BJ (cell line): ENCODE data around the gene ACAP2. TPM values are rescaled to one million over a fixed set of nuclear protein-coding genes. Genes with fewer than 3 reads are reported as not detected.
"Not testable (repeated sequence)": the region's sequence is repeated elsewhere in the genome, so short reads cannot be mapped to it uniquely, and the experiment has no call there.

Experiments
- CTCF ChIA-PET: fragments of 350-600 bp; formaldehyde crosslinking; extraction: SDS; loops from one replicate; lab custom pipeline; 2021; ENCODE audit warnings: antibody characterized with exemption, inconsistent platforms; lab: Yijun Ruan, JAX
- POLR2A ChIA-PET: fragments of 300-600 bp; sonication (Branson Sonifier 250); formaldehyde crosslinking; extraction: SDS; loops from one replicate; lab custom pipeline; 2021; ENCODE audit warnings: antibody characterized with exemption; lab: Charles Lee
- DNase-seq: peaks from one replicate; pipeline ENCODE4 v3.0.0-alpha.2; 2011; ENCODE audit warnings: low read depth
- H3K27me3 ChIP-seq: 2 replicates; pipeline ENCODE4 v1.6.0; 2011; ENCODE audit warnings: low read length; ENCODE audit not compliant: control insufficient read depth, insufficient read depth
- H3K36me3 ChIP-seq: 2 replicates; pipeline ENCODE4 v1.5.1; 2011; ENCODE audit warnings: low read length; ENCODE audit not compliant: control insufficient read depth, insufficient read depth
- H3K4me3 ChIP-seq: 2 replicates; pipeline ENCODE4 v1.5.1; 2011; ENCODE audit warnings: low read depth, mild to moderate bottlenecking, control low read depth, low read length
- polyA plus RNA-seq: library from polyadenylated mRNA; depleted of rRNA; stranded (reverse); fragments of >200 nt; gene quantifications from 2 replicates; pipeline ENCODE4 v1.2.3, GENCODE V29; 2011
- TF ChIP-seq, protein P1 (sequence below): IDR thresholded peaks from 2 replicates; pipeline ENCODE4 v1.5.1; 2011; ENCODE audit warnings: low read depth, mild to moderate bottlenecking, control low read depth, inconsistent platforms, low read length, moderate library complexity; ENCODE audit not compliant: insufficient read depth

The ACAP2 gene
- polyA plus RNA-seq, 1 experiment: 12.5 TPM

DNA sequence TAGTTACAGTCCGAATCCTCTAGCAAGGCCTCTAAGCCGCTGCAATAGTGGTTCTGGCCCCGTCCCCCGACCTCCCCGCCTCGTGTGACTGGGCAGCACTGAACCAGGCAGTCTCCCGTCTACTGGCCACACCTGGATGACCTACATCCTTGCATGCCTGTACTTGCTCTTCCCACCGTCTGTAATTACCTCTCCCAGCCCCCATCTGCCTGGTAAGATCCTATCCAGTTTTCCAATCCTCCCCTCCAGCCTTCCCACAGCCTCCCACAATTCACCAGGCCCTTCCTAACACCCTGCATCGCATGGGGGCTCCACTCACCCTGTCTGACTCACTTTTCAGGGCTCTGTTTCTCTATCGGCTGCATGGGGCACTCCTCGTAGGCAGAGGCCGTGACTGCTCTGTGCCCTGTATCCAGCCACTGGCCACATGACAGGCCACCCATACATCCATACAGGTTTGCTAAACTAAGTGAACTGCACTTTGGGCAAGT is 204.7 kb downstream of the ACAP2 start:
- TF ChIP-seq, protein P1, sequence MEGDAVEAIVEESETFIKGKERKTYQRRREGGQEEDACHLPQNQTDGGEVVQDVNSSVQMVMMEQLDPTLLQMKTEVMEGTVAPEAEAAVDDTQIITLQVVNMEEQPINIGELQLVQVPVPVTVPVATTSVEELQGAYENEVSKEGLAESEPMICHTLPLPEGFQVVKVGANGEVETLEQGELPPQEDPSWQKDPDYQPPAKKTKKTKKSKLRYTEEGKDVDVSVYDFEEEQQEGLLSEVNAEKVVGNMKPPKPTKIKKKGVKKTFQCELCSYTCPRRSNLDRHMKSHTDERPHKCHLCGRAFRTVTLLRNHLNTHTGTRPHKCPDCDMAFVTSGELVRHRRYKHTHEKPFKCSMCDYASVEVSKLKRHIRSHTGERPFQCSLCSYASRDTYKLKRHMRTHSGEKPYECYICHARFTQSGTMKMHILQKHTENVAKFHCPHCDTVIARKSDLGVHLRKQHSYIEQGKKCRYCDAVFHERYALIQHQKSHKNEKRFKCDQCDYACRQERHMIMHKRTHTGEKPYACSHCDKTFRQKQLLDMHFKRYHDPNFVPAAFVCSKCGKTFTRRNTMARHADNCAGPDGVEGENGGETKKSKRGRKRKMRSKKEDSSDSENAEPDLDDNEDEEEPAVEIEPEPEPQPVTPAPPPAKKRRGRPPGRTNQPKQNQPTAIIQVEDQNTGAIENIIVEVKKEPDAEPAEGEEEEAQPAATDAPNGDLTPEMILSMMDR: no peak
- ChIA-PET CTCF (interaction anchor here (1.0 to 1.1 kb wide), 2 partner anchors 11 to 556 kb away, joined by 3 read pairs; no protein-coding TSS in a partner anchor), POLR2A (no interaction called here)
- no peaks in the 10 kb centered on the region; the same call in 1 of the 2 replicates for H3K36me3 ChIP-seq
- H3K27me3 ChIP-seq: no peaks in the 10 kb centered on the region
- no peak overlapping the region for H3K4me3 ChIP-seq
- no peak for DNase-seq

GRCh38 chr3:195236801-195237570 is 205.8 kb downstream of the ACAP2 start:
- ChIA-PET POLR2A (no interaction called here), CTCF (no interaction called here)
- no peak overlapping the region for H3K4me3 ChIP-seq
- H3K36me3 ChIP-seq: no peaks in the 10 kb centered on the region; the same call in 1 of the 2 replicates
- TF ChIP-seq, protein P1: no peak
- no peak for DNase-seq
- no peaks in the 10 kb centered on the region for H3K27me3 ChIP-seq

GRCh38 chr3:195236076-195236798 is 206.6 kb downstream of the ACAP2 start:
- no peak overlapping the region for H3K4me3 ChIP-seq
- TF ChIP-seq, protein P1: no peak
- no peaks in the 10 kb centered on the region; the same call in 1 of the 2 replicates for H3K36me3 ChIP-seq
- CTCF ChIA-PET: interaction anchor here (2.3 kb wide), 1 partner anchor 11 kb away, joined by 7 read pairs; no protein-coding TSS in a partner anchor
- no peaks in the 10 kb centered on the region for H3K27me3 ChIP-seq
- no peak for DNase-seq
- POLR2A ChIA-PET: no interaction called here

- ChIA-PET POLR2A (no interaction called here), CTCF (no interaction called here)
- DNase-seq: no peak
- TF ChIP-seq, protein P1: no peak
- no peaks in the 10 kb centered on the region for H3K27me3 ChIP-seq
- H3K4me3 ChIP-seq: no peak overlapping the region
- H3K36me3 ChIP-seq: no peaks in the 10 kb centered on the region; the same call in 1 of the 2 replicates
Measured at GRCh38 chr3:195230244-195230643, 212.6 kb downstream of the ACAP2 start.

DNA sequence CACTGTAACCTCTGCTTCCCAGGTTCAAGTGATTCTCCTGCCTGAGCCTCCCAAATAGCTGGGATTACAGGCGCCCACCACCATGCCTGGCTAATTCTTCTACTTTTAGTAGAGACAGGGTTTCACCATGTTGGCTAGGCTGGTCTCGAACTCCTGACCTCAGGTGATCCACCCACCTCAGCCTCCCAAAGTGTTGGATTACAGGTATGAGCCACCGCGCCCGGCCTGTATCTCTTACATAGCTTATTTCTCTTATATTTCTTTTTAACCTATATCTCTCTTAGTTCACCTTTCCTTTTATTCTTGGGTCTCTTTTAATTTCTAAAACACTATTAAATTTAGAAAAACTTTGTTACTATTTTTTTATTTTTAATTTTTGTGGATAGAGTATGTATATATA is 213.9 kb downstream of the ACAP2 start:
- DNase-seq, POLR2A ChIA-PET, H3K36me3 ChIP-seq, H3K27me3 ChIP-seq, CTCF ChIA-PET, H3K4me3 ChIP-seq: not testable (repeated sequence)
